Epidermal melanocyte (primary cell): ENCODE measurements around the gene DISP2.

Source experiments
- DNase-seq: peaks from one replicate; pipeline ENCODE4 v3.0.0; 2011; ENCODE audit warnings: low spot score; ENCODE audit not compliant: insufficient read length

The DISP2 gene

DNA sequence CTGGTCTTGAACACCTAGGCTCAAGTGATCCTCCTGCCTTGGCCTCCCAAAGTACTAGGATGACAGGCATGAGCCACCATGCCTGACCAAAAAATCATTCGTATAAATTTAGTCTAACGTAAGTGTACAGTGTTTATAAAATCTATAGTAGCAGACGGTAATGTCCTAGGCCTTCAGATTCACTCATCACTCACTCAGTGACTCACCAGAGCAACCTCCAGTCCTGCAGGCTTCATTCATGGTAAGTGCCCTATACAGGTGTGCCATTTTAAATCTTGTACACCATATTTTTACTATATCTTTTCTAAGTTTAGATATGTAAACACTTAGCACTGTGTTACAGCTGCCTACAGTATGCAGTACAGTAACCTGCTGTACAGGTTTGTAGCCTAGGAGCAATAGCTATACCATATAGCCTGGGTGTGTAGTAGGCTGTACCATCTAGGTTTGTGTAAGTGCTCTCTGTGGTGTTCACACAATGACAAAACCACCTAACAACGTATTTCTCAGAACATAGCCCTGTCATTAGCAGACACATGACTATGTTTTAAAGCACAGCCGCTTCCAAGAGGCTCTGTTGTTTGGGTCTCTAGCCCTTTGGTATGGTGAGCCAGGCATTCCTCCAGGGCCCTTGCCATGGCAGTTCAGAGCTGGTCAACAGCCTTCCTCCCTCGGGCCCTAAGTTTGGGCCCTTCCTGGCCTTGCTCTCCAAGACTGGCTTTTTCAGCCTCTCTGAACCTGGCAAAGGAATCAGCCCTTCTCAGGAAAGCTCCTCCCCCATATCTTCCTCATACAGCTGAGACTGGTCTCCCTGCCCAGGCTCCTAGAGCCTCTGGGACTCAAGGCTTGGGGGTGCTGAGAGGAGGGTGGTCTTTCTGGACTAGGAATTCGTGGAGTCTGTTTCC is 15.4 kb upstream of the DISP2 start:
- no peak for DNase-seq

DNA sequence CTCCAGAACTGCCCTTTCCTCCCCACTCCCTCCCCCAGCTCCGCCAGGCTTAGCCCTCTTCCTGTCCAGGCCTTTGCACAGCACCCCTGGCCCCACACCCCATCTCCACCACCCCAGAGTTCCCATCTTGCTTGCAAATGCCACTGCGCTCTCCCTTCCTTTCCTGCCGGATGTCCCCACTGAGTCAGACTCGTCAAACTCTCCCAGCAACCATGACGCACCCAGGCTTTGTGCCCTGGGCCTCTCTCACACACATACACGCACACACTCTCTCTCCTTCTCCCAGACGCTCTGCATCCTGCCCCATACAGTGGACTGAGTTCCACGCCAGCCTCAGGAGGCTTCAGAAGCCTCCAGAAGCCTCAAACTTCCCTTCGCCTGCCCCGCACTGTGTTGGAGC is 14.5 kb upstream of the DISP2 start:
- DNase-seq = no peak

DNA sequence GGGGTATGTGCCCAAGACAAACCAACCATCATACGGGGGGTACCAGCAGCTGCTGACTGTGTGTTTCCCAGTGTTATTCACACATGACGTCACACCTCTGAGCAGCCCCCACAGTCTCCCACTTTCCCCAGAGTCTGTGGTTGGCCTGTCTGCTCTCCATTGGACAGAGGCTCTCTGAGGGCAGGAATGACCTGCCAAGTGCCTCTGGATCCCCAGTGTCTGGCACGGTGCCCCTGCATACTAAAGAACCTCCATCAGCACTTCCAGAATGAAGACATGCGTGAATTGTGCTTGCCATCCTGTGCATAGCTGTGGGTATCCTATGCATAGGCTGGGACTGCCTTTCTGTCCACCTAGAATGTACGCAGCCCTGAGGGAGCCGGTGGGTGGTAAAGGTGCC is 13.8 kb upstream of the DISP2 start:
- DNase-seq = no peak

DNA sequence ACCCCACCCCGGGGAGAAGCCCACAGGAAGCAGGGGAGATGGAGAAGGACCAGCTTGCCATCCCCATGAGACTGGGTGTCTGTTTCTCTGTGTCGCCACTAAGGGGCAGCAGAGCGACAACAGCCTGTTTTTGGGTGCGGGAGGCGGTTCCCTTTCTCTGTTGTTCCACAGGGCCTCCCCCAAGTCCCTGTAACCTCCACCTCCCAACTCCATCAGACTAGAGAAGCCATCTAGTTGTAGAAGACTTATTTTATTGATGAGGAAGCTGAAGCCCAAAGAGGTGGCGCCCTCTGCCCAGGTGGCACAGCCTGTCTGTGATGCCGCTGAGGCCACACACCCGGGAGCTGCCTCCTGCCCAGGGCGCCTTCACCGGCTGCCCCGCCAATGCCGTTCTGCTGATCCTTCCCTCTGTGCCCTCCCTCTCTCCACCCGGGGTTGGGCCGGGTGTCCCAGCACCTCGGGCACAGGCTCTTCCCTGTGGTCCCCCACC is 13.3 kb upstream of the DISP2 start:
- peak; percentile 63 for DNase-seq

DNA sequence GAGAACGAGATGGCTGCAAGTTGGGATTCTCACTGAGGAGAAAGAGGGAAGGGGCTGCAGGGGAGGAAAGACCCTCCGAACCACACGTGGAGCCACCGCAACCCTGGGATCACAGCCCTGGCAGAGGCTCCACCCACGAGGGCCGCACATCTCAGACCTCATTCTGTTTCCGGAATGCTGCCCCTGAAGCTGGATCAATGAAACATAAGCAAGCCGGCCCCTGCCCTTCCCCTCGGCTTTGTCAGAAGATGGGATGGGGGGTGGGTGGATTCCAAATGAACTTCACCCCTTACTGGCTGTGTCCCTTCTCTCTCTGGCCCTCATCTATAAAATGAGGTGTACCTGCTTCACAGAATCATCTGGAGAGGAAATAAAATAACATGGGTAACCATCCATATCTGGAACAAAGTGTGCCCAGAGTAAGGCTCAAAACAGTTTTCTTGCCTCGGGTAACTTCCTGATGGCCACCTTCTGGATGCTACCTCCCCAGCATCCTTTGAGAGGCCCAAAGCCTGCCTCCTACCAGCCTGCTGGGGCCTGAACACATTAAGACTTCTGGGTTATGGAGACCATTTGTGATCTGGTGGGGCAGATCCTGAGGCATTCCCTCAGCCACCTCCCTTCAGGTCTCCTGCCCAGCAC is 12.7 kb upstream of the DISP2 start:
- DNase-seq = no peak

DNA sequence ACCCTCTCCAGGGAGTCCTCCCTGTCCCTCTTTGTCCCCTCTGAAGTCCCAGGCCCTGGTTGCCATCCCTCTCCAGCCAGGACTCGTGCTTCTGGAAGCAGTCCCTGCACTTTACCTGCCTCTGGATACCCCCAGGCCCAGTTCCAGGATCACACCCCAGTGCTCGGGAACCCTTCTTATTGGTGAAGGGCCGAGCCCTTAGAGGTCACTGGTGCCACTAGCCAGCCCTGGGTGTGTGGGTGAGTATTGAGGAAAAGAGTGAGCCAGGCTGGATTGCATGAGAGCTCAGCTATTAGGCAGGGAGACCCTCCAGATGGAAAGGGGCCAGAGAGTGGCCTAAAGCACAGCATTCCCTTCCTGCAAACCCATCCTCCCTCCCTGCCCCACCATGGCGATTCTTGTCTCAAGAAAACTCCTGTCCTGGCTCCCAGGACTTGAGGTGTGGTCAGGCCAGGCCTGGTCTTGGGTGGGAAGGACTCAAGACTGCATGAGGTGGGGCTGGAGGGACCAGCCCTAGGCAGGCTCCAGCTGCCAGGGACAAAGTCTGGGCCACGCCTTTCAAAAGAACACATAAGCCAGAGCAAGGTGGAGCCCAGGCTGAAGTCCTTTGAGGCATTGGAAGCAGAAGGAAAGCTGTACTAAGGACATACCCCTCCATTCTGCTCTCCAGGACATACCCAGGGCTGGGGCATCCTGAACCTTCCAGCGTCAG is 12.0 kb upstream of the DISP2 start:
- no peak for DNase-seq

DNA sequence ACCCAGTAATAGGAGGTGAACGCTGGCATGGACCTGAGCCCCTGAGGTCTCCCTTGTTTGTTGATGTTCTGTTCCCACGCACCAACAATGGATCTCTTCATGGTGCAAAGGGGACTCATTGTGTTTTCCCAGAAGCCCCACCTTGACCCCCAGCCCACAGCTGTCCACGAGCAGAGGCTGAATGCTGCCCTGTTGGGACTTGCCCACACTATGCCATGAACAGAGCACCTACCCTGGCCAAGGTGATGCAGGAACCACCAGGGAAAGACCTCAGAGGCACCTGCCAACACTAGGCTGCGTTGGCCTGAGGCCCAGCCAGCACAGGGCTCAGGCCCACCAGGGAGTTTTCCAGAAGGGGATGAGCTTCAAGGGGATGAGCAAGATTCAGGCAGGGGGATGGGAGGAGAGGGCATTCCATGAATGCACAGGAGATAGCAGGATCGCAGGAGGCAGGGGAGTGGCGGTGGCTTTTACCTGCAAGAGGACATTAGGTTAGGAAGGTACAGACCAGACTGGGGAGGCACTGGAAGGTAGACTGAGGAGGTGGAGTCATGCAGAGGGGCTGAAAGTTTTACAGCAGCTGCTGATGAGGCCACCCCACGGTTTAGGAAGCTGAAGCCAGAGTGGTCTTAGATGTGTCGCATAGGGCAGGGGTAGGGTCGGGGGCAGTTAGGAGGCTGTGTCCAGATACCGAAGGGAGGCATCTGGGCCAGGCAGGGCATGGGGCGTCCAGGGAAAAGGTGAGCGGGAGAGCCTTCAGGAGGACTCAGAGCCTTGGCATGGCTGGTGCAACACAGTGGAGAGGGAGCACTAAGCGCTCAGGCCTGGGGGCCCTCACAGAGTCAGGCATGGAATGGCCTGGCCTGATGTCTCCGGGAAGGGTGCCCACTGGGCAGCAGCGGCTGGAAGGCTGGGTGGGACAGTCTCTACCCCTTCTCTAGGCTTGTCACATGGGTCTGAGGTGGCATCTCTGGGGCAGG is 11.2 kb upstream of the DISP2 start:
- no peak for DNase-seq

DNA sequence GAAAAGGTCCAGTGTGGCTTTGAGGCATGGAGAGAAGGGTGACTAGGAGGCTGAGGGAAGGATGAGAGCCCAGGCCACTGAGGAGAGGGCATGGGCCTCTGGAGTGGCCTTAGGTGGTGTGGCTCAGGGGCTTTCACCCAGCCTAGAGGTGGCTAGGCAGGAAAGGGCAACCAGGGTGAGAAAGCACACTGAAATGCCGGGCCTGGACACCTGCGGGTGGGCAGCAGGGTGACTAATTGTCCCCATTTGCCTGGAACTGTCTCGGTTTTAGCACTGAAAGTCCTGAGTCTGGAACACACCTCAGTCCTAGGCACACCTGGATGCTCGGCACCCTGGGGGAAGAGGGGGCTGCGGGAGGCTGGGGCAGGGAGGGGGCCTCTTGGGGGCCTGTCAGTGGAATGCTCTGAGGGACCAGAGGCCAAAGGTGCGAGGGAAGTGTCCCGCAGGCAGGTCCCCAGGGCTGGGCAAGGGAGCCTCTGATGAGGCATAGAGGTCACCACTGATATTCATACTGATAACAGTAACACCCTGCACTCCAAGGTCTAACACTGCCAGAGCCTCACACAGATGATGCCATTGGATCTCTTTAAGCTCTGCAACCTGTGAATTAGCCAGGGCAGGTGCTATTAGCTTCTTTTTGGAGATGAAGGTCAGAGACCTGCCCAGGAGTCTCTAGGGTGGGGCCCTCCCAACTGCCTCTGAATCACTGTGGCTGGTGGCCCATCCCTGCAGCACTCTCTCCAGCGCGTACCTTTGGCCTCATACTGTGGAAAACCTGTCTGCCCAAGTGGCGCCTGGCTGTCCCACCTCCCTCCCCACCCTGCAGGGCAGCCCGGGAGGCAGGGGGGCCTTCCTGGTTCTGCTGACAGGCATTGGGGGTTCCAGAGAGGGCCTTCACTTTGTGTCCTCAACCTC is 10.2 kb upstream of the DISP2 start:
- DNase-seq = no peak

DNA sequence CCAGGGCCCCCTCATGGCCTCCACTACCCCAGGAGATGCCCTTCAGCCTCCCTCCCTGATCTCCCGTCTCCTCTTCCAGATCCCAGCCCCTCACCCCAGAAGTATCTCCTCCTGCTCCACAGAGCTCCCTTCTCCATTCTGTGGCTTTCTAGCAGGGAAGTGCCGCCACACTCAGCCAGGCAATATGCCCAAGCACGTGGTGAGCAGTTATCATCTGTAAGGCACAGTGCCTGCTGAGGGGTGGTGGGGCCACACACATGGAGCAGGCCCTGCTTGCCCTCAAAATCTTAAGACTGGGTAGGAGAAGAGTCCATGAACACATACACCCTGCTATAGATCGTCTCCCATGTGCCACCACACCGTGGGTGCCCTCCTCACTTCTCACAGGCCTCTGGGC is 9.5 kb upstream of the DISP2 start:
- no peak for DNase-seq

DNA sequence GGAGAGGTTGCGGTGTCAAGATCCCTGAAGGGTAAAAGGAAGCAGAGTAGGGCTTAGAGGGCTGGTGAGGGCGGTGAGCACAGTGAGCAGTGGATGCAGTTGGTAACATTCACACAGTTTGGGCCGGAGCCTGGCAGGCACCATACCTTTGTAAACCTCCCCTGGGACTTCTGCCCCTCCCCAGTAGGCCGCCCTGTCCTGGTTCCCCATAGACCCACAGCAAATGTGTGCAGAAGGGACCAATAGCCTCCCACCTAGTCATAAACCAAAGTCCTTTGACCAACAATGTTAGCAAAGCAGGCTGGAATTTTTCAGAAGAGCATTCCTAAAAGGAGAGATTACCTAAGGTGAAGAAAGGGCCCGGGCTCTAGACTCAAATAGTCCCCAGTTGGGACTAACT is 8.9 kb upstream of the DISP2 start:
- DNase-seq = no peak

DNA sequence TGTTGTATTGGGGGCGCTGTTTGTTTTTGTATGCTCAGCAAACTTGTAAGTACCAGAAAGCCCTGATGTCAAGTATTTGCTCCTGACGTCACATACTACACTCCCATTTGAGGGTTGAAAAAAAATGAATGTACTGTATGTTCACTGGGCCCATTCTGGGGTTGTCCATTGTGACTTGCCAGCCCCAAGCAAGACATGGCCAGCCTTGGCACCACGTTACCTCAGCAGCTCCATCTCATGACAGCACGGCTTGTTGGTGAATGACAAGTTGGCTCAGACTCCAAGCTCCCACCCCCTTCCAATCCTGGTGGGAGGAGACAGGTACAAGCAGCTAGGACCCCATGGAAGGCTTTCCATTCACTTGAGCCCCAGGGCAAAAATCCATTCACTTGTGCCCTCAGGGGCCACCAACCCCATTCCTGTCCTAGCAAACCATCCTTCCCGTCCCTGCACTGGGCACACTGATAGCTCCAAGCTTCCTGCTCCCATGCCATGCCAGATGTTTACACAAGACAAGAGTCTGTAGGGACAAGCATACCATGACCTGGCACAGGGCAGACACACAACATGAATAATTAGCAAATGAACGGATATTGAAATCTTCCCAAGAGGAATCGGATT is 5.6 kb upstream of the DISP2 start:
- DNase-seq = no peak

DNA sequence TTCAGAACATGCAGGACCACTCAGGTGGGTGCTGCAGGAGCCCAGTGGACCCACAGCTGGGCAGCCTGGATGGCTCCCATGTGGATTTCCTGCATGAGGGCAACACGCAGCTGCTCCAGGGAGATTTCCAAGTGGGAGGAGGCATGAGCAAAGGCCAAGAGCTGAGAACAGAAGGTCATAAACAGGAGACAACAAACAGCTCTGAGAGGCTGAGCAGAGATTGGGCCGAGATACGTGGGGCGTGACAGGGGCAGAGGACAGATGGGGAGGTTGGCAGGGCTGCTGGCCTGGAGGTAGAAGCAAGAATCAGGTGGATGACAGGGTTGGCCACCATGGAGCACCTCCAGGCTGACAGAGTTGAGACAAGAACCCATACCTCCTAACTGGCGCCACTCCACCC is 4.3 kb upstream of the DISP2 start:
- DNase-seq = no peak

DNA sequence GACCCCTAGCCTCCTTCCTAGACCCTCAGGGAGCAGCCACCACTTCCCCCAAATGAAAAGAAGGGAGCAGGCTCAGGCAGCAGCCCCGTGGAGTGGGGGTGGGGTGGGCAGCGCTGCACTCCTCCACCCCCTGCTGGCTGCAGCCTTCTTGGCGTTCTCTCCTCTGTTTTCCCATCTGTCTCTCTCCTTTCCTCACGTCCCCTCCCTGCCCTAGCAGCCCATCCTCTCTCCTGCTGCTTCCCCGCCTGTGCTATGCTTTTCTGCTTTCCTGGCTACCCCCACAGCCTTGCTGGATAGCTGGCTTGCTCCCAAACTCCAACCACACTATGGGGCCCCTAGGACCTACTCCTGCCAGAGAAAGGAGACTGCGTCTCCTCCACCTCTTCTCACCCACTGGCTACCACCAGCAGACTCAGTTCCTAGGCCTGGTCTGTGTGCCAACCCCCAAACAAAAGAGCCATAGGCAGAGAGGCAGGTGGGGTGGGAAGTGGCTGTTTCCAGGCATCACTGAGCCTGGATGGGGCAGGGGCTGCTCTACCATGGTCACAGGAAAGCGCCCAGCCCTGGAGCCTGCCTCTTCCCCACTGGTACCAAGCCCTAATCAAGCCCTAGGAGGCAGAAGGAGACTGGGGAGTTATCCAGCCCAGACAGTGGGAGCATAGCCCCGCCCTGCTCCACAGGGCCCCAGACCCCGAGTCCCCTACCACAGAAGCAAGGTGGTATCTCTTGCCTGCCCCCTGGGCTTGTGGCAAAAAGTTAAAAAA is 3.4 kb upstream of the DISP2 start:
- DNase-seq = no peak

DNA sequence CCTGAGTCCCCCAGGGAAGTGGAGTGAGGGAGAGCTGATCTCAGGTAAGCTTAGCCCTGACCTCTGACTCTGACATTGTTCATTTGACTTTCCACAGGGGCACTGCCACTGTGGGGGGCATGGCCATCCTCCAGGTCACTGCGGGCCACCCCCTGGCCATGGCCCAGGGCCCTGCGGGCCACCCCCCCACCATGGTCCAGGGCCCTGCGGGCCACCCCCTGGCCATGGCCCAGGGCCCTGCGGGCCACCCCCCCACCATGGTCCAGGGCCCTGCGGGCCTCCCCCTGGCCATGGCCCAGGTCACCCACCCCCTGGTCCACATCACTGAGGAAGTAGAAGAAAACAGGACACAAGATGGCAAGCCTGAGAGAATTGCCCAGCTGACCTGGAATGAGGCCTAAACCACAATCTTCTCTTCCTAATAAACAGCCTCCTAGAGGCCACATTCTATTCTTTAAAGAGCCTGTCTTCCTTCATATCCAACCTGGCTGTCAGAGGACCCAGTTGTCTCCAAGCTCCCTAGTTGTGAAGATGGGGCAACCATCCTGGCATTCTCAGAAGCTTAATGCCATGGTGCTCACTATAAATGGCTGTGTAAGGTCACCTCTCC is 1.9 kb upstream of the DISP2 start:
- DNase-seq = no peak

DNA sequence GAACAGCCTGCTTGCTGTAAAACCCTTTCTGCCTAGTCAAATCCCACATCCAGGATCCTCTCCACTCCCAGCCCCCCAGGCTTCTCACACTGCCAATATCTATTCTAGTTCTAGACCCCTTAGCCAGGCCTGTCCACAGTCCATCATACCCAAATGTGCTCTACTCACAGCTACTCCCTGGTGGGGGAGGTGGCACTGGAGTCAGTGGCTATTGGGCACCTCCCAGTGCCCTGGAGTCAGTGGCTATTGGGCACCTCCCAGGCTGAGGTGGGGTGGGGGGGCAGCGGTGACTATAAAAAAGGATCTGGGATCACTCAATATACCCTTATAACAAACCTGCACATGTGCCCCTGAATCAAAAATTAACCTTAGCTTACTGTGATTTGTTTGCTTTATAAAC is 773 bp upstream of the DISP2 start:
- no peak for DNase-seq

DNA sequence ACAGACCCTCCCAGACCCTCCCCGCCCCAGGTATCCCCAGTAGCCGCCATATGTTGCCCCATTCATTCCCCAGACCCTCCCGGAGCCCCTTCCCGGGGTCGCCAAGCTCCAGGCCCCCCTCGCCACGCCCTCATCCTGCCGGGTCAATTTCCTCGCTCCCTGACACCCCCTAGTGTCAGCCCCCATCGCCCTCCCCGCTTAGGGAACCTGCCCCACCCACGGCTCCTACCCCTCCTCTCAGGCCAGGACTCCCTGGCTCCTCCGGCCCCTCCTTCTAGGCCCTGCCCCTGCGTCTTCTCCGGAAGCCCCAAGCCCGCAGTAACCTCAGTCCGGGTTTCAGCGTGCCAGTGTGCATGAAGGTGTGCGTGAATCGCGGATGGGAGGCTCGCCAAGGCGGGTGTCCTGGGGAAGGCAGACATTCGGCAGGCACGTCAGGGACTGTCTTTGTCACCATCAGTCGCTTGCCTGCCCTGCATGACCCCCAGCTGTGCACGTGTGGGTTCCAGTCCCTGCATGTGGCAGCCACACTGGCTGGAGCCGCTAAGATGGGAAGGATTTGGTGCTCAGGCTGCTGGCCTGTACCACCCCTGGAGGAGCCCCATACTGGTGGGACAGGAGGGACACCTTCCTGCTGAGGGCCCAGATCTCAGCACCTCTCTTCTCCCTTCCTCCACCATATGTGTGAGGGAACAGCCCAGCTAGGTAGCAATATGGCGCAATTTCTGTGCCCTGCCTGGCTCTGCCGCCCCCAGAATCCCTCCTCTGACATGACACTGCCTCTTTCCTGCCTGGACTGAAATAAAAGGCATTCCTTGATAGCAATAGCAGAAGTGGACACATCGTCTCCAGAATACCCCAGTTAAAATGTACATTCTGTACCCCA is 693 bp downstream of the DISP2 start:
- DNase-seq = no peak

DNA sequence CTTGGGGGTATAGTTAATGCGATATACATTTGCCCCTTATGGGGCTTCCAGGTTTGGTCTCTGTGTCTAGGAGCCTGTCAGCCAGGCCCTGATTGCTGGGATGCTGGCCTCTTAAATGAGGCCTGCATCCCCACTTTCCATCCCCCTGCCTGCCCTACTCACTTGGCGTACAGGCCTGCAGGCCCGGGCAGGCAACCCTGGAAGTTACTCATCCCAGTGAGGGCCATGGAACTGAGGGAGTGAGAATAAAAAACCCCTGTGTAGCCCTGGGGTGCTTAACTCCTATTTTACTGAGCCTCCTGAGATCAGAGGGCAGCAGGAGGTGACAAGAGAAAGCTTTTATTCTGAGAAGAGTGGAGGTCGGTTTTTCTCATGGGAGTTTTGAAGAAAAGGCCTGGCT is 2.0 kb downstream of the DISP2 start:
- no peak for DNase-seq
